ENCODE results near the gene RAPGEF1.
A peak's percentile ranks its signal among the peaks of the same experiment; 100 is the strongest.

The RAPGEF1 gene

DNA sequence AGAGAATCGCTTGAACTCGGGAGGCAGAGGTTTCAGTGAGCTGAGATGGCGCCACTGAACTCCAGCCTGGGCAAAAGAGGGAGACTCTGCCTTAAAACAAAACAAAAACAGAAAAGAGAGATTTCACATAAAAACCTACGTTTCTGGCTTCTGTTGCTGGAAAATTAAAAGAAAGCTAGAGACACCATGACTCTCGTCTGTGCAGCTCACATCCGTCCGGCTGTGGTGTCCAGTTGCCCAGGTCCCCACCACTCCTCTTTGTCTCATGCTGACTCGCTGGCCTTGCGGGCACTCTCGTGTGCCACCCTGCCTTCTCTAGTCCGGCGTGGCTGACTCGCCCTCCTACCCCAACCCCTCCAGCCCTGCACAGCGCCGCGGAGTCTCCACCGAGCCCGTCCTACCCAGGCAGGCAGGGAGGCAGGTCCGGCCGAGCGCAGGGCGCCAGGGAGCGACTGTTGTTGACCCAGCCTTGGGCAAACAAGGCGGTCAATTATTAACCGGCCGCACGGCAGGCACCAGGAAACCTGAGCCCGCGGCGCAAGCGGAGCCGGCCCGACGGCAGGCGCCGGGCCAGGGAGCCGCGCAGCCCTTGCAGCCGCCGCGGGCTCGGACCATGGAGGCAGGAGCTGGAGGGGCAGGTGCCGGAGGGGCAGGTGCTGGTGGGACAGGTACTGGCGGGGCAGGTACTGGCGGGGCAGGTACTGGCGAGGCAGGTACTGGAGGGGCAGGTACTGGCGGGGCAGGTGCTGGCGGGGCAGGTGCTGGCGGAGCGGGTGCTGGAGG lies 194.7 kb downstream of the RAPGEF1 start, which contains the start of gene PRRT1B:
Gene PRRT1B (plus strand): TSS at position 521 of the 783 bp plus-strand sequence. CDS start 93 bp downstream, at position 614.
- Mint-ChIP-seq H3K4me3 (peak within 1 kb of the TSS; percentile 63 to 76), H3K4me1 (peaks cover 6 to 13% of the 10 kb centered on the region in 2 donors), H3K27ac (no peak within 1 kb of the TSS), H3K36me3 (peaks cover 16 to 45% of the 10 kb centered on the region in 2 donors), H3K27me3 (peaks cover 40 to 51% of the 10 kb centered on the region in 2 donors), H3K9me3 (peaks cover 20 to 26% of the 10 kb centered on the region in 2 donors)
- DNase-seq (no peak), ATAC-seq (replicated peaks) (no peak)

- Mint-ChIP-seq H3K4me1 (peaks cover 6 to 13% of the 10 kb centered on the region in 2 donors), H3K36me3 (peaks cover 9 to 27% of the 10 kb centered on the region in 2 donors)
- no peak for ATAC-seq (replicated peaks)
These were observed 196.7 kb downstream of the RAPGEF1 start for GRCh38 chr9:131543141-131543540.

GRCh38 chr9:131539223-131539923 lies 200.5 kb downstream of the RAPGEF1 start:
- Mint-ChIP-seq H3K4me3 (no peak overlapping the region), H3K27ac (no peak overlapping the region), H3K4me1 (peaks cover 6 to 7% of the 10 kb centered on the region in 2 donors), H3K9me3 (peaks cover 9 to 12% of the 10 kb centered on the region in 2 donors), H3K27me3 (peaks cover 1 to 2% of the 10 kb centered on the region in 2 donors), H3K36me3 (peaks cover 6 to 15% of the 10 kb centered on the region in 2 donors)
- ATAC-seq (replicated peaks) (no peak), DNase-seq (no peak)

More at GRCh38 chr9:131543141-131543540, 196.7 kb downstream of the RAPGEF1 start:
- H3K27me3 Mint-ChIP-seq, result peaks cover 20 to 31% of the 10 kb centered on the region in 2 donors
- H3K4me3 Mint-ChIP-seq, result no peak overlapping the region
- peaks cover 13 to 16% of the 10 kb centered on the region in 2 donors for H3K9me3 Mint-ChIP-seq
- no peak overlapping the region for H3K27ac Mint-ChIP-seq
- DNase-seq, result no peak

DNA sequence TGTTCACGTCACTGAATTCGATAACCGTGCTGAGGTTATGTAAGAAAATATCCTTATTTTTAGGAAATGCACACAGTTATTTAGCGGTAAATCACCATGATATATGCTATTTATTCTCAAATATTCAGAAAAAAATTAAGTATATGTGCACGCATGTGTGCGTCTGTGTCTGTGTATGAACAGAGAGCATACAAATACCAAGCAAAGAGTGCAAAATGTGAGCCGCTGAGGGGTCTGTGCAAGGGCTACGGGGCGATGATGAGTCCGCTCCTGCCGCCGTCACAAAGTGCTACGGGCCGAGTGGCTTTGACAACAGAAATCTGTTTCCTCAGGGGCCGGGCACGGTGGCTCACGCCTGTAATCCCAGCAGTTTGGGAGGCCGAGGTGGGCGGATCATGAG lies 201.9 kb downstream of the RAPGEF1 start:
- peaks cover 2 to 5% of the 10 kb centered on the region in 2 donors for H3K36me3 Mint-ChIP-seq
- H3K4me1 Mint-ChIP-seq, result peaks cover 7 to 11% of the 10 kb centered on the region in 2 donors
- ATAC-seq (replicated peaks), result no peak
- H3K9me3 Mint-ChIP-seq, result peaks cover 3 to 4% of the 10 kb centered on the region in 2 donors
- H3K4me3 Mint-ChIP-seq, result no peak overlapping the region
- no peak overlapping the region for H3K27ac Mint-ChIP-seq
- DNase-seq, result no peak
- no peaks in the 10 kb centered on the region for H3K27me3 Mint-ChIP-seq

DNA sequence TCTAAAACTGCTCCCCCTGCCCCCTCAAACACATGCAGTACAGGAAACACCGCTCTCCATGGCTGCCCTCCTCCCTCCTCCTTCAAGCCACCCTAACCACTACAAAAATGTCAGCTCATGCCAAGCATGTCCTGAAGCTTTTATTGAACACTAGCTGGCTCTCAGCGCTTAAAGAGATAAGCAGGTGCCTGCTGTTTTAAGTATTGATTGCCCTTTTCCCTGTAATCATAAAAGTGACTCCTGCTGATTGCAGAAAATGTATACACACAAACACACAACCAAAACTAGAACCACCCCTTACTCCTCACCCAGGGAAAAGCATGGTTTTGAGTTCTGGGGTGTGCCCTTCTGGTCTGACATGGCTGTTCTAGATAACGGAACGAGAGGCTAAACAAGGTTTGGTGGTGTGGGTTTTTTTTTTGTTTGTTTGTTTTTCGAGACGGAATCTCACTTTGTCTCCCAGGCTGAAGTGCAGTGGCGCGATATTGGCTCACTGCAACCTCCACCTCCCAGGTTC lies 205.1 kb downstream of the RAPGEF1 start:
- H3K4me3 Mint-ChIP-seq, result peak overlapping the region; percentile 29 to 55
- H3K27ac Mint-ChIP-seq, result peak overlapping the region; percentile 76
- no peaks in the 10 kb centered on the region for H3K9me3 Mint-ChIP-seq
- peaks cover 13 to 25% of the 10 kb centered on the region in 2 donors for H3K4me1 Mint-ChIP-seq
- DNase-seq, result no peak
- H3K36me3 Mint-ChIP-seq, result peaks cover 0 to 3% of the 10 kb centered on the region in 2 donors
- ATAC-seq (replicated peaks), result peak; percentile 57 to 66
- H3K27me3 Mint-ChIP-seq, result no peaks in the 10 kb centered on the region

GRCh38 chr9:131530920-131531832 lies 208.7 kb downstream of the RAPGEF1 start, which contains the start of gene UCK1:
UCK1 (minus strand) TSS chr9:131531263; CDS start chr9:131531174, 89 bp downstream.
- Mint-ChIP-seq H3K27me3 (no peaks in the 10 kb centered on the region), H3K4me3 (peak within 1 kb of the TSS; percentile 85 to 88), H3K4me1 (peaks cover 16 to 39% of the 10 kb centered on the region in 2 donors), H3K9me3 (no peaks in the 10 kb centered on the region), H3K36me3 (peaks cover 19 to 23% of the 10 kb centered on the region in 2 donors), H3K27ac (peak within 1 kb of the TSS; percentile 89)
- ATAC-seq (replicated peaks) (peak; percentile 95), DNase-seq (peak; percentile 60)

GRCh38 chr9:131530546-131530919 lies 209.3 kb downstream of the RAPGEF1 start:
- H3K9me3 Mint-ChIP-seq, result no peaks in the 10 kb centered on the region
- peak overlapping the region; percentile 89 for H3K27ac Mint-ChIP-seq
- DNase-seq, result no peak

GRCh38 chr9:131529597-131530545 lies 210.0 kb downstream of the RAPGEF1 start:
- Mint-ChIP-seq H3K36me3 (peaks cover 27 to 28% of the 10 kb centered on the region in 2 donors), H3K4me3 (peak overlapping the region; percentile 85 to 88), H3K27ac (peak overlapping the region; percentile 89), H3K4me1 (peaks cover 16 to 39% of the 10 kb centered on the region in 2 donors), H3K27me3 (no peaks in the 10 kb centered on the region), H3K9me3 (no peaks in the 10 kb centered on the region)
- DNase-seq (no peak), ATAC-seq (replicated peaks) (no peak)

More at GRCh38 chr9:131530546-131530919, 209.3 kb downstream of the RAPGEF1 start:
- Mint-ChIP-seq H3K4me3 (peak overlapping the region; percentile 85 to 88), H3K36me3 (peaks cover 26 to 27% of the 10 kb centered on the region in 2 donors), H3K27me3 (no peaks in the 10 kb centered on the region), H3K4me1 (peaks cover 17 to 40% of the 10 kb centered on the region in 2 donors)
- peak; percentile 33 to 39 for ATAC-seq (replicated peaks)

DNA sequence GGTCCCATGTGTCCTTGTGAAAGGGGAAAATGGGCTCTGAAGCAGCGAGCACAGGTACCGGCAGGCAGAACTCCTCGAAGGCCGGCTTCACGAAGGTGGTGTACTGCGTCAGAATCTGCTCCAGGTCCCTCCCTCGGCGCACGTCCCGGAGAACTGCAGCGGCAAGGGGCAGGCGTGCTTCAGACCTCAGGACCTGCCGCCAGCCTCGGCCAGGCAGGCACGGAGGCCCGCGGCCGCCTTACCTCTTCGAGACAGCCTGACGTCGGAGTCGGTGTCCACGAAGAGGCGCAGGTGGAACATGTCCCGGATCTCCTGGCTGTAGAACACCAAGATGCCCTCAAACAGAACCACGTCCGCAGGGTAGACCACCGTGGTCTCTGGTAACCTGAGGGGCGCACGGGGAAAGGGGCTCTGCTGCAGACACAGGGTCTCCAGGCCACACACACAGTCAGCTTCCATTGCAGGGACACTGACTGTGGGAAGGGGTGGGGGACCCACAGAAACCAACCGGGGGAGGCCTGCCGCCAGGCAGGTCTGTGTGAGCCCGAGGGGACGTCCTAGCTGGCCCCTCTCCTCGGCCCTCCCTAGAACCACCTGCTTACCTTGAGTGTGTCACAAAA lies 210.9 kb downstream of the RAPGEF1 start:
- Mint-ChIP-seq H3K4me3 (no peak overlapping the region), H3K27ac (no peak overlapping the region), H3K27me3 (no peaks in the 10 kb centered on the region), H3K4me1 (peaks cover 11 to 35% of the 10 kb centered on the region in 2 donors), H3K9me3 (no peaks in the 10 kb centered on the region), H3K36me3 (peaks cover 30 to 32% of the 10 kb centered on the region in 2 donors)
- DNase-seq (no peak), ATAC-seq (replicated peaks) (no peak)

- ATAC-seq (replicated peaks) (no peak), DNase-seq (no peak)
- Mint-ChIP-seq H3K4me1 (peaks cover 11 to 34% of the 10 kb centered on the region in 2 donors), H3K36me3 (peaks cover 32% of the 10 kb centered on the region in 2 donors), H3K27me3 (no peaks in the 10 kb centered on the region), H3K9me3 (no peaks in the 10 kb centered on the region), H3K27ac (no peak overlapping the region), H3K4me3 (no peak overlapping the region)
These were observed 211.7 kb downstream of the RAPGEF1 start for GRCh38 chr9:131528186-131528585.

Data from stimulated activated naive B cell treated with anti-CD40 and anti-IgM and Interleukin-4, amounts not matched to agents 10 μg/mL and 1 μg/mL and 100 μg/mL, for 72 hours (primary cell).